ENCODE measurements around the gene ARPIN.

DNA sequence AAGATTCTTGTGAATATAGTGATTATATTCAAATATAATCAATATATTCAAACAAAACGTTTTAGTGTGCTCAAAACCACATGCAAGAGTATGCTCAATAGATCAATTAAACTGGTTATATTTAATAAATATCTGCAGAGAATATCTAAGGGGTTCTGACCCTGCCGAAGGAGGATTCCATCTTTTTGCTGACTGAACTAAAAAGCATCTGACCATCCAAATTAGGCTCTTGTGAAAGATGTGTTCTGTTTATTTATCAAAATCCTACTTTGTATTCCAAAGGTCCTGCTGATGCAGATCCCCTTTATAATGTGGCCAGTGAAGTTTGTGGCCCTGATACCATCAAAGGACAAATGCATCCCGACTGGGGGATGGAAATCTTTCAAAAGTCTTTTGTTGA, 41.8 kb upstream of the ARPIN start:
- no peak for TF ChIP-seq CTCF (IDR thresholded peaks at IDR 0.05)
- no peak for TF ChIP-seq NR1H2 (CRISPR knock-in tag; IDR thresholded peaks at IDR 0.05)
